Kidney (tissue), 14 donors: Measurements from ENCODE around the gene PFKFB4. TPM values are rescaled to one million over a fixed set of nuclear protein-coding genes. Genes with fewer than 3 reads are reported as not detected.

ENCODE experiments used
- DNase-seq, 5 donors: peaks; one replicate each; pipeline ENCODE4 v3.0.0-alpha.2; 2013 to 2020
- FAIRE-seq: peaks from 2 replicates; lab custom pipeline; 2012; peaks lifted over from hg19 to GRCh38; lab: Jason Lieb, UNC
- H3K27ac ChIP-seq, 2 donors: one replicate each; pipeline ENCODE4 v1.7.0; 2013; ENCODE audit warnings: low read depth in 2 of 2, low read length in 2 of 2, inconsistent platforms in 1 of 2
- H3K27me3 ChIP-seq: one replicate; pipeline ENCODE4 v1.7.1; 2013; ENCODE audit warnings: low read length, inconsistent platforms; ENCODE audit not compliant: control insufficient read depth, insufficient read depth
- H3K36me3 ChIP-seq, 3 donors: one replicate each; pipeline versions ENCODE4 v1.7.0 to v1.7.1; 2013; ENCODE audit warnings: low read length in 3 of 3, control low read depth in 1 of 3, inconsistent platforms in 1 of 3; ENCODE audit not compliant: insufficient read depth in 3 of 3, control insufficient read depth in 2 of 3
- H3K4me1 ChIP-seq, 3 donors: one replicate each; pipeline versions ENCODE4 v1.7.0 to v1.7.1; 2013; ENCODE audit warnings: low read length in 3 of 3, inconsistent platforms in 1 of 3, low read depth in 1 of 3; ENCODE audit not compliant: control insufficient read depth in 2 of 3, insufficient read depth in 2 of 3
- H3K4me3 ChIP-seq, 3 donors: one replicate each; pipeline versions ENCODE4 v1.7.0 to v1.8.1; 2013; ENCODE audit warnings: low read length in 3 of 3, control low read depth in 1 of 3, inconsistent platforms in 1 of 3
- H3K9ac ChIP-seq, 3 donors: one replicate each; pipeline versions ENCODE4 v1.7.0 to v1.7.1; 2013; ENCODE audit warnings: low read length in 3 of 3, control low read depth in 1 of 3, inconsistent platforms in 1 of 3
- H3K9me3 ChIP-seq, 3 donors: one replicate each; pipeline versions ENCODE4 v1.7.0 to v1.7.1; 2013; ENCODE audit warnings: low read length in 3 of 3, control low read depth in 1 of 3, inconsistent platforms in 1 of 3; ENCODE audit not compliant: control insufficient read depth in 2 of 3, insufficient read depth in 1 of 3
- CTCF ChIP-seq: IDR thresholded peaks from 3 replicates; pipeline ENCODE4 v1.5.1; 2012; ENCODE audit warnings: mild to moderate bottlenecking, moderate library complexity, borderline replicate concordance; ENCODE audit not compliant: insufficient read depth; ENCODE audit errors: extremely low read depth
- intact Hi-C: fragments of 100-400 bp; cut with DNase I; formaldehyde crosslinking; loops from one replicate; pipeline ENCODE4 v1.11.1; 2022
- polyA plus RNA-seq: library from polyadenylated mRNA; stranded (reverse); fragments of 350-450 nt; fragmentation: Illumina TruSeq; extraction: RNeasy Lipid Tissue Mini Kit (QIAGEN cat#74804); gene quantifications from one replicate; pipeline ENCODE4 v1.2.3, GENCODE V29; 2014; ENCODE audit warnings: low read depth, low replicate concordance; ENCODE audit not compliant: insufficient read depth
- total RNA-seq: library from RNA; stranded (reverse); fragmentation: NEBNext Ultra II Directional; extraction: Animal tissue kit (Norgen Biotek cat#: 25700); gene quantifications from one replicate; pipeline ENCODE4 v1.2.1, GENCODE V29; 2021
- donor health status: control.
- donor health status: control.
- donor health status: control.
- donor health status: control.
- donor health status: control.
- donor health status: DM: yes; HTN: yes; CAD: no.
- donor health status: Normal renal cell carcinoma (clear cell type).

PFKFB4 gene
- total and polyA plus RNA-seq, 2 donors from 2014 or later = 2.1 to 4.6 TPM

- no peak for TF ChIP-seq CTCF
- no peak for FAIRE-seq
- Histone ChIP-seq H3K9ac (no peak overlapping the region), H3K27me3 (no peaks in the 10 kb centered on the region), H3K27ac (no peak overlapping the region), H3K4me1 (no peaks in the 10 kb centered on the region), H3K4me3 (no peak overlapping the region), H3K9me3 (no peaks in the 10 kb centered on the region), H3K36me3 (no peaks in the 10 kb centered on the region)
- DNase-seq = no peak
- intact Hi-C loops = no loop called here
These were observed 10.5 kb upstream of the PFKFB4 start for GRCh38 chr3:48567090-48567489.

- Histone ChIP-seq H3K36me3 (no peaks in the 10 kb centered on the region), H3K4me3 (no peak overlapping the region), H3K9me3 (no peaks in the 10 kb centered on the region), H3K4me1 (peaks cover 0 to 1% (median 0%) of the 10 kb centered on the region in 3 donors), H3K27ac (no peak overlapping the region), H3K9ac (no peak overlapping the region), H3K27me3 (no peaks in the 10 kb centered on the region)
- DNase-seq = no peak
- intact Hi-C loops = no loop called here
- TF ChIP-seq CTCF = no peak
- no peak for FAIRE-seq
These were observed 9.8 kb upstream of the PFKFB4 start for GRCh38 chr3:48566401-48566760.

DNA sequence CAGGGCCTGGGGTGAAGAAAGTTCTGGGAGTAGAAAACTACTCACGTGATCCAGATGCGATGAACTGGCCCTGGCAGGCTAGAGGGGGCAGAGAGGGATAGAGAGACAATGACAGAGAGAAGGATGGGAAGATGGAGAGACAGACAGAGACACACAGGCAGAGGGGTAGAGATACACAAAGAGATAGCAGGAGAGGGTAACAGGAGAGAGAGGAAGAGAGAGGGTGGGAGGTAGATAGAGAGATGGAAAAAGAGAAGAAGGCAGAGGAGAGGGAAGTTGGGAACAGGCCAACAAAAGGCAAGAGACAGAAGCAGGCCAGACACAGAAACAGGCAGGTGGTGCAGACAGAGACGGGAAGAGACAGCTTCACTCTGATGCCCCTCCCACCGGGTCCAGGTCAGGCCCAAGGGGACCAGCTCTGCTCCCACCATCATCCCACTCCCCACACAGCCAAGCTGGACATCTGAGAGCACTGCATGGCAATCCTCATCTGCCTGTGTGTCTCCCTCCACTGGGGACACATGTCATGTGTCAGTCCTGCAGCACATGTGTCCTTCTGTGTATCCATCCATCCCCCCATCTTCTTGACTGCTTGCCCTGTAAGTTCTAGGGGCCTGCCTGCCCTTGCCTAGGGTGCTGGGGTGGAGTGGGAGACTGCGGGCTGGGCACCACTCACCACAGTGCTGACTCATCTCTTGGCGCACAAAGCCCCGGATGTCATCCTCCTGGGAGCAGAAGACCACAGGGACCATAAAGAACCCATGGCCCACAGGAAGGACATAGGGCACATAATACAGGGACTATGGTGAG lies 9.2 kb upstream of the PFKFB4 start:
- Histone ChIP-seq H3K36me3 (no peaks in the 10 kb centered on the region), H3K4me3 (no peak overlapping the region), H3K9me3 (no peaks in the 10 kb centered on the region), H3K27ac (no peak overlapping the region), H3K27me3 (no peaks in the 10 kb centered on the region), H3K9ac (no peak overlapping the region), H3K4me1 (peaks cover 0 to 7% (median 0%) of the 10 kb centered on the region in 3 donors)
- intact Hi-C loops = no loop called here
- no peak for TF ChIP-seq CTCF
- no peak for FAIRE-seq
- DNase-seq = no peak
